Measurements from ENCODE around the gene KLHL22.

The KLHL22 gene

GRCh38 chr22:20465759-20466077, 29.9 kb downstream of the KLHL22 start:
- no peak for DNase-seq (ENCODE audit: low spot score)
- H3K27ac ChIP-seq, result no peak overlapping the region
- POLR2A ChIA-PET (ENCODE audit: low non-redundant PET), result no interaction called here
- TF ChIP-seq CTCF (conservative IDR thresholded peaks at IDR 0.05; ENCODE audit: low read depth), result no peak
- CTCF ChIA-PET, result no interaction called here

GRCh38 chr22:20464912-20465758, 30.5 kb downstream of the KLHL22 start:
- H3K27ac ChIP-seq, result no peak overlapping the region
- no peak for TF ChIP-seq CTCF (conservative IDR thresholded peaks at IDR 0.05; ENCODE audit: low read depth)
- ChIA-PET POLR2A (ENCODE audit: low non-redundant PET) (no interaction called here), CTCF (no interaction called here)
- no peak for DNase-seq (ENCODE audit: low spot score)

- POLR2A ChIA-PET (ENCODE audit: low non-redundant PET), result no interaction called here
- no peak overlapping the region for H3K27ac ChIP-seq
- CTCF ChIA-PET, result interaction anchor here (0.5 kb wide), 1 partner anchor 46 kb away, joined by 4 read pairs; no protein-coding TSS in a partner anchor
- DNase-seq (ENCODE audit: low spot score), result no peak
- TF ChIP-seq CTCF (conservative IDR thresholded peaks at IDR 0.05; ENCODE audit: low read depth), result no peak
These were observed 31.4 kb downstream of the KLHL22 start for GRCh38 chr22:20464096-20464614.

GRCh38 chr22:20463324-20464095, 32.1 kb downstream of the KLHL22 start:
- POLR2A ChIA-PET (ENCODE audit: low non-redundant PET), result no interaction called here
- no peak for DNase-seq (ENCODE audit: low spot score)
- no peak overlapping the region for H3K27ac ChIP-seq
- CTCF ChIA-PET, result interaction anchor here (0.5 kb wide), 1 partner anchor 45 kb away, joined by 4 read pairs; no protein-coding TSS in a partner anchor
- no peak for TF ChIP-seq CTCF (conservative IDR thresholded peaks at IDR 0.05; ENCODE audit: low read depth)

- CTCF ChIA-PET, result no interaction called here
These were observed 35.7 kb downstream of the KLHL22 start for GRCh38 chr22:20459862-20460261.

More at GRCh38 chr22:20459862-20460261, 35.7 kb downstream of the KLHL22 start:
- no peak for DNase-seq (ENCODE audit: low spot score)
- POLR2A ChIA-PET (ENCODE audit: low non-redundant PET), result no interaction called here
- no peak for TF ChIP-seq CTCF (conservative IDR thresholded peaks at IDR 0.05; ENCODE audit: low read depth)
- H3K27ac ChIP-seq, result no peak overlapping the region

All from RWPE1 (cell line).